BLaER1 treated with 17β-estradiol and CSF1 and Interleukin-3, amounts not matched to agents 10 nM and 100 nM (cell line): ENCODE data around the gene SMIM43.
A peak's percentile ranks its signal among the peaks of the same experiment; 100 is the strongest.

ENCODE experiments used
- H3K27ac ChIP-seq, 11 experiments: shearing (Covaris generic); formaldehyde crosslinking; 2 replicates each; pipeline ENCODE4 v1.8.1; 2022
- H3K27me3 ChIP-seq, 11 experiments: shearing (Covaris generic); formaldehyde crosslinking; 2 replicates each; pipeline ENCODE4 v1.8.1; 2022
- H3K36me3 ChIP-seq, 11 experiments: shearing (Covaris generic); formaldehyde crosslinking; 2 replicates each; pipeline ENCODE4 v1.8.1; 2022
- H3K4me1 ChIP-seq, 10 experiments: shearing (Covaris generic); formaldehyde crosslinking; 2 replicates each; pipeline ENCODE4 v1.8.1; 2022
- H3K4me2 ChIP-seq, 11 experiments: shearing (Covaris generic); formaldehyde crosslinking; 2 replicates each; pipeline ENCODE4 v1.8.1; 2022
- H3K4me3 ChIP-seq, 10 experiments: shearing (Covaris generic); formaldehyde crosslinking; 2 replicates each; pipeline ENCODE4 v1.8.1; 2022
- H3K9ac ChIP-seq, 11 experiments: shearing (Covaris generic); formaldehyde crosslinking; 2 replicates each; pipeline ENCODE4 v1.8.1; 2022
- H3K9me3 ChIP-seq, 11 experiments: shearing (Covaris generic); formaldehyde crosslinking; replicated peaks in 1 of 11; 2 replicates each; pipeline ENCODE4 v1.8.1; 2022
- H4K20me1 ChIP-seq, 11 experiments: shearing (Covaris generic); formaldehyde crosslinking; 2 replicates each; pipeline ENCODE4 v1.8.1; 2022
- Cebpa-rat ChIP-seq, 11 experiments: shearing (Covaris generic); IDR thresholded peaks; 2 replicates each; pipeline ENCODE4 v1.8.1; 2022

SMIM43 gene

DNA sequence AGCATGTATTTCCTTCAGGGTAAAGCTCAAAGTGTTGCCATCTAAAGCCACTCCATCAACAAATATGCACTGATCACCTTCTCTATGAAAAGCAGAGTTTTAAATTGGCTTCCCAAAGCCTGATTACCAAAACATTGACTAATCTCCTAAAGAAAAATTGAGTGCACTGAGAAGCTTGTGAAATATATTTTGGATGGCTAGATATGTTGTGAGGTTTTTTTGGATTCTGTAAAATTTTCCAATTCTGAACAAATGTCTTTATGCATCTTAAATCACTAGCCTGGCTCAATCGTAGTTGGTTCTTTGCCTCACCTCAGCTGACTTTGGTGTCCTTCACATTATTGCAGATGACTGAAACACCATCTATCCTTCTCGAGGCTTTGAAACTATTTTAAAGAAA, 21.3 kb upstream of the SMIM43 start:
- TF ChIP-seq Cebpa-rat (IDR thresholded peaks at IDR 0.05): no peak
- Histone ChIP-seq H3K36me3 (no peaks in the 10 kb centered on the region), H3K4me2 (no peak overlapping the region), H3K27ac (no peak overlapping the region), H3K27me3 (no peaks in the 10 kb centered on the region), H3K9me3 (peaks cover 0 to 6% (median 4%) of the 10 kb centered on the region in 11 experiments; a peak in 4 of 22 replicates), H3K4me1 (peaks cover 0 to 8% (median 0%) of the 10 kb centered on the region in 10 experiments; a peak in 3 of 20 replicates), H4K20me1 (no peaks in the 10 kb centered on the region), H3K9ac (no peak overlapping the region), H3K4me3 (no peak overlapping the region)

DNA sequence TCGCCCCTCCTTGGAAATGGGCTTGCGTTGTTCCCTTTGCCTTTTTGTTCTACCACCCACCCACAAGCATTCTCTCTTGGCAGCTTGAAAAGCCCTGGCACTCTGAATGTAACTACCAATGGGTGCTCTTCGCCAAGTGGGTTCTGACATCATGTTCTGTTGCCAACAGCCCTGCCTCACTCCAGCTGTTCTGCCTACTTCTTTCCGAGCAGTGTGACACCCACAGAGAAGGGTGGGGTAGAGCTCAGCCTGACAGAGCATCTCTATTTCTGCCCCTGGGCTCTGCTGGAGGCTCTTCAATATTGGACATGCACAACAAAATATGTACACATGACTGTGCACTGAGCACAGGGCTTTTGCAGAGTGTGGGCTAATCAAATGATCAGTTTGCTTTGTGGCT, 20.5 kb upstream of the SMIM43 start:
- no peak overlapping the region for H3K4me3 ChIP-seq
- H3K4me2 ChIP-seq: no peak overlapping the region
- no peaks in the 10 kb centered on the region for H3K36me3 ChIP-seq
- H3K4me1 ChIP-seq: peaks cover 0 to 8% (median 0%) of the 10 kb centered on the region in 10 experiments; a peak in 3 of 20 replicates
- H3K9ac ChIP-seq: no peak overlapping the region
- H3K27ac ChIP-seq: no peak overlapping the region
- no peaks in the 10 kb centered on the region for H3K27me3 ChIP-seq
- no peak for TF ChIP-seq Cebpa-rat (IDR thresholded peaks at IDR 0.05)
- H3K9me3 ChIP-seq: peaks cover 0 to 6% (median 4%) of the 10 kb centered on the region in 11 experiments; a peak in 4 of 22 replicates
- H4K20me1 ChIP-seq: no peaks in the 10 kb centered on the region

DNA sequence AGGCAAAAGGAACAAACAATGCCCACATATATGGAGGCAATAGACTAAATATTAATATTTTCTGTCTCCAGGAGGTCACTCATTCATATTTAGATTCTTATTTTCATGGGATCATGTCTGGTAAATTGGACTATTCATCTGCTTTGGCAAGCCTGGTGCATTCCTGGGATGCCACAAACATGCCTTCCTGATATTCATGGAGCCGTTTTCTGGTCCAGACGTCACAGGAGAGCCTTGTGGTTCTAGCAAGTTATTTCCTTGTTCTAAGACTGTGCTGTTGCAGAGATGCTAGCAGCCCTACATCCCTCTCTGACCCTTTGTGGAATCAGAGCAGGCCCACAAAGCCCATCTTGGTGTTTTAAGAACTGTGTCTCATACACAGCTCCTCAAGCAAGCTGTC, 20.0 kb upstream of the SMIM43 start:
- no peak overlapping the region for H3K9ac ChIP-seq
- H3K4me1 ChIP-seq: peaks cover 0 to 8% (median 0%) of the 10 kb centered on the region in 10 experiments; a peak in 3 of 20 replicates
- no peak overlapping the region for H3K4me2 ChIP-seq
- no peak overlapping the region for H3K4me3 ChIP-seq
- no peak overlapping the region for H3K27ac ChIP-seq
- H3K9me3 ChIP-seq: peaks cover 0 to 6% (median 4%) of the 10 kb centered on the region in 11 experiments; a peak in 4 of 22 replicates
- H4K20me1 ChIP-seq: no peaks in the 10 kb centered on the region
- no peak for TF ChIP-seq Cebpa-rat (IDR thresholded peaks at IDR 0.05)
- H3K27me3 ChIP-seq: no peaks in the 10 kb centered on the region
- H3K36me3 ChIP-seq: no peaks in the 10 kb centered on the region

DNA sequence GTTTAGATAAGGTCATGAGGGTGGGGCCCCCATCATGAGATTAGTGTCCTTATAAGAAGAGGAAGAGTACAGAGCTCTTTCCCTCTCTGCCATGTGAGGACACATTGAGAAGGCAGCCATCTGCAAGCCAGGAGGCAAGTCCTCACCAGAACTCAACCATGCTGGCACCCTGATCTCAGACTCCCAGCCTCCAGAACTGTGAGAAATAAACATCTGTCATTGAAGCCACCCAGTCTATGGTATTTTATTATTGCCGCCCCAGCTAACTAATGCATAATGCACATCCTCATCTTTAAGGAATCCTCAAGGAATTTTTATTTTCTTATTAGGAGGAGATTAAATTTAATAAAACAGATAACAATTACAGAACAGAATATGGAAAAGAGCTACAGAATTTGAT, 19.4 kb upstream of the SMIM43 start:
- no peak overlapping the region for H3K27ac ChIP-seq
- H3K9me3 ChIP-seq: peaks cover 0 to 6% (median 4%) of the 10 kb centered on the region in 11 experiments; a peak in 4 of 22 replicates
- no peaks in the 10 kb centered on the region for H4K20me1 ChIP-seq
- H3K9ac ChIP-seq: no peak overlapping the region
- H3K4me2 ChIP-seq: no peak overlapping the region
- no peak overlapping the region for H3K4me3 ChIP-seq
- peaks cover 0 to 8% (median 0%) of the 10 kb centered on the region in 10 experiments; a peak in 3 of 20 replicates for H3K4me1 ChIP-seq
- no peaks in the 10 kb centered on the region for H3K27me3 ChIP-seq
- TF ChIP-seq Cebpa-rat (IDR thresholded peaks at IDR 0.05): no peak
- H3K36me3 ChIP-seq: no peaks in the 10 kb centered on the region

DNA sequence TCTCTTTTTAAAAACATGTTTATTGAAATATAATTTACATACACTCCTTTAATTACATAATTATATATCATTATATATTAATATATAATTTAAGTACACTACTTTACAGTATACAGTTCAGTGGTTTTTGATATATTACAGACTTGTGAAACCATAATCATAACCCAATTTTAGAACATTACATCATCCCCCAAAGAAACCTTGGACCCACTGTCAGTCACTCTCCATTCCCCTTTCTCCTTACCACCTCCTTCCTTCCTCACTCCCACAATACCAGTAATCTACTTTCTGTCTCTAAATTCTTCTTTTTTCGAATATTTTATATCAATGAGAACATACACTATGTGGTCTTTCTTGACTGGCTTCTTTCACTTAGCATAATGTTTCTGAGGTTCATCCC, 18.2 kb upstream of the SMIM43 start:
- no peak overlapping the region for H3K4me3 ChIP-seq
- H3K27ac ChIP-seq: no peak overlapping the region
- no peak for TF ChIP-seq Cebpa-rat (IDR thresholded peaks at IDR 0.05)
- no peaks in the 10 kb centered on the region for H3K36me3 ChIP-seq
- peak overlapping the region in 3 of 11 experiments; percentile 9 to 18 (median 16); a peak in 2 of 22 replicates for H3K4me2 ChIP-seq
- H3K9ac ChIP-seq: no peak overlapping the region
- peaks cover 0 to 6% (median 4%) of the 10 kb centered on the region in 11 experiments; a peak in 4 of 22 replicates for H3K9me3 ChIP-seq
- H3K27me3 ChIP-seq: no peaks in the 10 kb centered on the region
- H4K20me1 ChIP-seq: no peaks in the 10 kb centered on the region
- peaks cover under 1 to 8% (median 1%) of the 10 kb centered on the region in 10 experiments; a peak in 15 of 20 replicates for H3K4me1 ChIP-seq

DNA sequence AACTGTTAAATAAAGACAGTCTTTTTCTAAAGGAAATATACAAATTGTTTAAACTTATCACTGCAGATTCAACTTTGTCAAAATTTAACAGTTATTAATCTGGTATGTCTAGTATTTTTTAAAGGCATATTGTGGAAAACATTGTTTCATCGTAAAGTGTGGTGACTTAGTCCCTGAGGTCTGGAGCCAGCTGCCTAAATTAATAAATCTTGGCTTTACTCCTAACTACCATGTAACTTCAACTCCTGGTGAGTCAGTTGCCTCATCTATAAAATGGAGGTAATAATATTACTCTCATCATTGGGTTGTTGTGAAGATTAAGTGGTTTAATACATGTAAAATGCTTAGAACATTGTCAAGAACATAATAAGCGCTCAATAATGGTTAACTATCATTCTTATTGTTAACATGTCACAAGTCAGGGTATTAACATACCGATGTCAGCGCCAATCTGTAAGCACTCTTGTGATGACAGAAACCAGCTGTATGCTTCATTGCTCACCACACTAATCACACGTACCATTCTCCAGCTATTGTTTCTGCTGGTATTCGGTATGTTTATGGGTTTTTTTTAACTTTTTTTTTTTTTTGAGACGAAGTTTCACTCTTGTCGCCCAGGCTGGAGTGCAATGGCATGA, 14.1 kb upstream of the SMIM43 start:
- H3K4me1 ChIP-seq: peaks cover 8 to 19% (median 11%) of the 10 kb centered on the region in 10 experiments; a peak in 18 of 20 replicates
- peaks cover 0 to 1% (median 0%) of the 10 kb centered on the region in 11 experiments; a peak in 1 of 22 replicates for H3K9me3 ChIP-seq
- no peaks in the 10 kb centered on the region for H3K27me3 ChIP-seq
- H3K36me3 ChIP-seq: no peaks in the 10 kb centered on the region
- H3K4me3 ChIP-seq: no peak overlapping the region
- H4K20me1 ChIP-seq: no peaks in the 10 kb centered on the region
- no peak overlapping the region for H3K9ac ChIP-seq
- no peak overlapping the region for H3K4me2 ChIP-seq
- no peak for TF ChIP-seq Cebpa-rat (IDR thresholded peaks at IDR 0.05)
- H3K27ac ChIP-seq: no peak overlapping the region

DNA sequence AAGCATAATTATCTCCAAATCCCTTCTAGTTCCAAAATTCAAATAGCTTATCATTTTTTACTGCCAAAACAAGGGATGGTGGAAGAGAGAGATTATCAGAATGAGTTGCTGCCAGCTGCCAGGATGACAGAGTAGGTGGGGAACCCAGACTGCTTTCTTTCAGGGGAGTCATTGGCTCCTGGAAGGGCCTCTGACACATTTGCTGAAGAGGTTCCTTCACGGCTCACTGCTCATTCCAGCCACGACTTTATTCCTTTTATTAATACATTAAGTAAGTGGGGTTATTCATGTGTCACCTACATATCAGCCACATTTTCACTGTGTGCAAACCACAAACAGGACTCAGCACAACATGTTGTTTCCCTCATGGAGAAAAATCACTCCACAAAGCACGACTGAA, 12.7 kb upstream of the SMIM43 start:
- no peak overlapping the region for H3K9ac ChIP-seq
- H3K4me2 ChIP-seq: peak overlapping the region; percentile 17 to 56 (median 46); a peak in 21 of 22 replicates
- no peak overlapping the region; a peak in 1 of 22 replicates for H3K27ac ChIP-seq
- no peak for TF ChIP-seq Cebpa-rat (IDR thresholded peaks at IDR 0.05)
- H3K4me3 ChIP-seq: no peak overlapping the region
- H4K20me1 ChIP-seq: no peaks in the 10 kb centered on the region
- no peaks in the 10 kb centered on the region for H3K36me3 ChIP-seq
- peaks cover 5 to 19% (median 11%) of the 10 kb centered on the region in 10 experiments; a peak in 17 of 20 replicates for H3K4me1 ChIP-seq
- H3K9me3 ChIP-seq: no peaks in the 10 kb centered on the region
- no peaks in the 10 kb centered on the region for H3K27me3 ChIP-seq

DNA sequence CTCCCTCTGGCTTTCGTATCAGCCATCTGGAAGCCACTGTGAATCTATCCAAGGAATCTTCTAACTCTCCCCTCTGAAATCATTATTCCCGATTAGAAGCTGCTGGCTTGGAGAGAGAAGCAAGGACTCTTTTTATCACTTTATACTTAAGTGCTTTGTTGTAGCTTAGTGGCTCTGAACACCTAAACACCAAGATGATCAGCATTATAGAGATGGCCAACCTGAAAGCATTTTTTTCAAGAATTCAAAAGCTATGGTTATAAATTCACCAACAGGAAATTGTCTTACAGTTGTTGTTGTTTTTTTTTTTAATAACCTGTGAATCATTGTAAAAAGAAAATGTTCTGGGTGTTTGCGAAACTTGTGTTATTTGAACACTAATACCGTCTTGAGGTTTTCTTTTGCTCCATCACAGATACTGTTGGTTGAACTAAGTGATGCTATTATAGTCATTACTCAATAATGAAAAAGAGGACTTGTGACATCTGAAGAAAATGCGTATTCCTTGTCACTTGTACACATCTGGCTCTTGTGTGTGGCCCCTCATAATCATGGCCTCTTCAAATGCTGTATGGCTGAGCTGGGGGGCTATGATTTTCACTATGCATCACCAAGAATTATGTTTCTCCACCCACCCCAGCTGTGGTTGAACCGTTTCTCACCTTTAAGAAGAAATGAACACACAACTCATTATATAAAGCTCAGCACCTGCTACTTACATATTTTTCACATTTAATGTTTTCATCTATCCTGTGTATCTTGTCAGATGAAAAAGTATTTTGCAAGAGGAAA, 11.8 kb upstream of the SMIM43 start:
- Histone ChIP-seq H3K36me3 (no peaks in the 10 kb centered on the region), H3K4me2 (peak overlapping the region in 2 of 11 experiments; percentile 42 to 52; a peak in 2 of 22 replicates), H3K4me3 (no peak overlapping the region), H3K4me1 (peaks cover 5 to 19% (median 11%) of the 10 kb centered on the region in 10 experiments; a peak in 17 of 20 replicates), H3K27me3 (no peaks in the 10 kb centered on the region), H3K9ac (no peak overlapping the region), H3K27ac (no peak overlapping the region), H3K9me3 (no peaks in the 10 kb centered on the region), H4K20me1 (no peaks in the 10 kb centered on the region)
- TF ChIP-seq Cebpa-rat (IDR thresholded peaks at IDR 0.05): no peak

DNA sequence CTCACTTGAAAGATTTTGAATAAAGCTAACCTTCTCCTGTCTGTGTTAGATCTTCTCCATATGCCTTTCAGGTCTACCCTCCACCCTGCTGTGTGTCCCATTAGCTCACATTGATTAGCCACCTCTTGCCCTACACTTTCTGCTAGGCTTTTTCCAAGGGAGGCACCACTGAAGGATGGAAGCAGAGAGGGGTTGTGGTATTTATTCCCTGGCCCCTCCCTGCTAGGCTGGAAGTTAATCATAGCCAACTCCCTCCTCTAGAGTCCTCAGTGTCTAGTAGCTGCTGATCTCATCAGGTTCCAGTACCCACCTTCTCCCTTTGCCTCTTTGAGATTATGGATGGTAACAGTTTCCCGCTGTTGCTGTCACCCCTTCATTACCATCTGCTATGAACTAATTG, 8.9 kb upstream of the SMIM43 start:
- Histone ChIP-seq H3K4me2 (no peak overlapping the region), H3K4me1 (peaks cover 5 to 19% (median 11%) of the 10 kb centered on the region in 10 experiments; a peak in 17 of 20 replicates), H3K27ac (no peak overlapping the region), H3K4me3 (no peak overlapping the region), H3K9me3 (no peaks in the 10 kb centered on the region), H3K27me3 (no peaks in the 10 kb centered on the region), H4K20me1 (no peaks in the 10 kb centered on the region), H3K36me3 (no peaks in the 10 kb centered on the region), H3K9ac (no peak overlapping the region)
- no peak for TF ChIP-seq Cebpa-rat (IDR thresholded peaks at IDR 0.05)
